Stimulated activated CD8-positive, alpha-beta memory T cell treated with anti-CD3 and anti-CD28 coated beads, Interleukin-4, amount 100 ng/mL, for 4 hours (primary cell): ENCODE data around the gene ROBO2.

Source experiments
- DNase-seq, 2 donors: peaks; one replicate each; pipeline ENCODE4 v3.0.0-alpha.2; 2020; ENCODE audit warnings: low read depth in 2 of 2, low spot score in 1 of 2

ROBO2 gene

GRCh38 chr3:77248420-77248819, 208.5 kb downstream of the ROBO2 start:
- no peak for DNase-seq

GRCh38 chr3:77251136-77251535, 211.2 kb downstream of the ROBO2 start:
- DNase-seq, result no peak

- DNase-seq, result no peak
These were observed 215.3 kb downstream of the ROBO2 start for GRCh38 chr3:77254967-77255831.

- DNase-seq, result no peak
These were observed 216.9 kb downstream of the ROBO2 start for GRCh38 chr3:77256584-77257503.

- no peak for DNase-seq
These were observed 219.8 kb downstream of the ROBO2 start for GRCh38 chr3:77259694-77260093.

- DNase-seq, result no peak
These were observed 222.5 kb downstream of the ROBO2 start for GRCh38 chr3:77262361-77262760.

GRCh38 chr3:77267589-77267988, 227.7 kb downstream of the ROBO2 start:
- DNase-seq, result no peak

- DNase-seq, result no peak
These were observed 231.4 kb downstream of the ROBO2 start for GRCh38 chr3:77271306-77271705.

- DNase-seq, result no peak
These were observed 231.8 kb downstream of the ROBO2 start for GRCh38 chr3:77271711-77272110.

GRCh38 chr3:77279276-77279675, 239.4 kb downstream of the ROBO2 start:
- DNase-seq, result no peak

GRCh38 chr3:77281721-77282120, 241.8 kb downstream of the ROBO2 start:
- DNase-seq, result no peak

- no peak for DNase-seq
These were observed 243.2 kb downstream of the ROBO2 start for GRCh38 chr3:77283108-77283507.

- no peak for DNase-seq
These were observed 248.4 kb downstream of the ROBO2 start for GRCh38 chr3:77288348-77288747.

GRCh38 chr3:77296527-77296926, 256.6 kb downstream of the ROBO2 start:
- no peak for DNase-seq

- DNase-seq, result no peak
These were observed 258.5 kb downstream of the ROBO2 start for GRCh38 chr3:77298417-77298816.

GRCh38 chr3:77303955-77304699, 264.2 kb downstream of the ROBO2 start:
- DNase-seq, result no peak

GRCh38 chr3:77304700-77305021, 264.8 kb downstream of the ROBO2 start:
- no peak for DNase-seq

GRCh38 chr3:77309460-77309859, 269.6 kb downstream of the ROBO2 start:
- DNase-seq, result no peak

- DNase-seq, result no peak
These were observed 273.9 kb downstream of the ROBO2 start for GRCh38 chr3:77313843-77314242.

- DNase-seq, result no peak
These were observed 279.8 kb downstream of the ROBO2 start for GRCh38 chr3:77319711-77320110.

GRCh38 chr3:77320514-77320913, 280.6 kb downstream of the ROBO2 start:
- no peak for DNase-seq
